GM12878 (cell line): ENCODE measurements around the gene LMTK3. TPM values are rescaled to one million over a fixed set of nuclear protein-coding genes. Genes with fewer than 3 reads are reported as not detected.

ENCODE experiments used
- ATAC-seq: fragments of 200-7000 bp; cut with Tn5 transposase; 3 replicates; pipeline ENCODE4 v1.9.1; 2020; ENCODE audit warnings: mild to moderate bottlenecking, moderate library complexity
- BruUV-seq: library from RNA; stranded (reverse); fragments of 400-500 nt; replicated peaks from 2 replicates; lab custom pipeline; 2021; lab: Mats Ljungman, UMichigan
- CTCF ChIA-PET: fragments of 300-600 bp; sonication (Branson Sonifier 250); formaldehyde crosslinking; extraction: SDS; loops from one replicate; lab custom pipeline; 2021; ENCODE audit warnings: inconsistent platforms; lab: Yijun Ruan, JAX
- POLR2A ChIA-PET: fragments of 350-600 bp; formaldehyde crosslinking; extraction: SDS; loops from one replicate; lab custom pipeline; 2021; ENCODE audit warnings: inconsistent platforms; lab: Charles Lee
- RAD21 ChIA-PET: fragments of 300-600 bp; sonication (Branson Sonifier 250); formaldehyde crosslinking; loops from one replicate; lab custom pipeline; 2023; ENCODE audit warnings: antibody characterized with exemption; ENCODE audit not compliant: unreplicated experiment; lab: Charles Lee
- SMC1A ChIA-PET: fragments of 300-600 bp; sonication (Branson Sonifier 250); formaldehyde crosslinking; loops from one replicate; lab custom pipeline; 2023; ENCODE audit not compliant: unreplicated experiment, uncharacterized antibody; lab: Charles Lee
- DNase-seq: peaks from one replicate; pipeline ENCODE4 v3.0.0-alpha.2; 2011; ENCODE audit warnings: low read depth, low spot score
- FAIRE-seq: peaks from 3 replicates; lab custom pipeline; 2011; peaks lifted over from hg19 to GRCh38; lab: Jason Lieb, UNC
- H2AFZ ChIP-seq: 2 replicates; pipeline ENCODE4 v1.6.0; 2011; ENCODE audit warnings: low read depth, low read length, control low read depth; ENCODE audit not compliant: control insufficient read depth
- H3K27ac ChIP-seq: 2 replicates; pipeline ENCODE4 v1.5.1; 2011; ENCODE audit warnings: control low read depth; ENCODE audit not compliant: control insufficient read depth, insufficient read depth
- H3K27me3 ChIP-seq, 2 experiments: replicated peaks in 1 of 2; 2 replicates each; pipeline versions ENCODE4 v1.6.0 to v1.6.1; 2011; ENCODE audit warnings: low read length in 1 of 2; ENCODE audit not compliant: control insufficient read depth in 2 of 2, insufficient read depth in 2 of 2
- H3K36me3 ChIP-seq, 2 experiments: 2 replicates each; pipeline ENCODE4 v1.5.1; 2011; ENCODE audit warnings: low read length in 1 of 2; ENCODE audit not compliant: control insufficient read depth in 2 of 2, insufficient read depth in 2 of 2
- H3K4me1 ChIP-seq: 2 replicates; pipeline ENCODE4 v1.6.1; 2011; ENCODE audit warnings: mild to moderate bottlenecking, low read length, moderate library complexity, mixed read lengths; ENCODE audit not compliant: control insufficient read depth, insufficient read depth
- H3K4me2 ChIP-seq: 2 replicates; pipeline ENCODE4 v1.6.0; 2011; ENCODE audit warnings: control low read depth; ENCODE audit not compliant: control insufficient read depth, insufficient read depth
- H3K4me3 ChIP-seq: fragments of 200-600 bp; sonication (generic); 2 replicates; pipeline ENCODE4 v1.5.1; 2016
- H3K79me2 ChIP-seq: 2 replicates; pipeline ENCODE4 v1.6.0; 2011; ENCODE audit warnings: low read length; ENCODE audit not compliant: control insufficient read depth, insufficient read depth
- H3K9ac ChIP-seq: 2 replicates; pipeline ENCODE4 v1.8.0; 2011; ENCODE audit warnings: low read length, control low read depth, mixed read lengths; ENCODE audit not compliant: control insufficient read depth, insufficient read depth
- H3K9me3 ChIP-seq: replicated peaks from 3 replicates; pipeline ENCODE4 v1.5.1; 2011; ENCODE audit warnings: mild to moderate bottlenecking, low read length; ENCODE audit not compliant: control insufficient read depth, insufficient read depth
- H4K20me1 ChIP-seq: 2 replicates; pipeline ENCODE4 v1.6.0; 2011; ENCODE audit not compliant: control insufficient read depth, insufficient read depth
- BCL11A ChIP-seq: IDR thresholded peaks from 2 replicates; pipeline ENCODE4 v1.6.1; 2011; ENCODE audit warnings: low read depth, low read length
- CHD1 ChIP-seq: IDR thresholded peaks from 2 replicates; pipeline ENCODE4 v1.6.1; 2012; ENCODE audit warnings: low read depth, low read length, improper control_type of control experiment
- FOS ChIP-seq: IDR thresholded peaks from 3 replicates; pipeline ENCODE4 v1.6.1; 2011; ENCODE audit warnings: borderline replicate concordance; ENCODE audit not compliant: insufficient read length; ENCODE audit errors: extremely low read depth
- NFYB ChIP-seq: IDR thresholded peaks from 2 replicates; pipeline ENCODE4 v1.6.1; 2011; ENCODE audit warnings: low read depth, mild to moderate bottlenecking, low read length, improper control_type of control experiment, moderate library complexity; ENCODE audit not compliant: insufficient read depth
- SP1 ChIP-seq: IDR thresholded peaks from one replicate; pipeline ENCODE4 v1.6.1; 2011; ENCODE audit warnings: low read depth, low read length
- YY1 ChIP-seq: IDR thresholded peaks from 2 replicates; pipeline ENCODE4 v1.6.1; 2011; ENCODE audit warnings: low read depth, mild to moderate bottlenecking, low read length
- WGBS: methylation state at CpG from one replicate; pipeline ENCODE4 v1.1.6; 2016; ENCODE audit warnings: low lambda C conversion rate; ENCODE audit not compliant: insufficient replicate concordance, insufficient coverage; ENCODE audit errors: missing lambda C conversion rate; 5-methylcytosine and 5-hydroxymethylcytosine counted together
- in situ Hi-C: fragments of 300-500 bp; cut with MboI; formaldehyde crosslinking; loops from 9 replicates; pipeline ENCODE4 v1.14.3; 2018; ENCODE audit warnings: mixed read lengths
- intact Hi-C: fragments of 100-400 bp; cut with micrococcal nuclease; formaldehyde crosslinking; loops from one replicate; pipeline ENCODE4 v1.14.2; 2022; ENCODE audit not compliant: unreplicated experiment
- polyA plus RNA-seq, 11 experiments: library from polyadenylated mRNA; depleted of rRNA in 4 of 11; unstranded in 6 of 11; stranded (reverse) in 5 of 11; fragments of >200 nt; fragmentation: Nextera tagmentation in 4 of 11; fragmentation: Illumina TruSeq in 1 of 11; extraction: Ambion mirVana in 4 of 11; extraction: Trizol in 1 of 11; gene quantifications; 1 replicate in 1 of 11; 2 replicates in 10 of 11; pipeline versions ENCODE4 v1.2.1 to v1.2.3, GENCODE V29; 2011 to 2016; ENCODE audit warnings: inconsistent platforms in 2 of 11, missing spikeins in 2 of 11, low read depth in 1 of 11
- total RNA-seq, 4 experiments: library from RNA; depleted of rRNA in 3 of 4; stranded (reverse); fragments of >200 nt in 3 of 4; fragmentation: Illumina TruSeq in 1 of 4; extraction: Trizol in 1 of 4; gene quantifications; 2 replicates each; pipeline versions ENCODE4 v1.2.1 to v1.2.3, GENCODE V29; 2013 to 2021
- TF ChIP-seq, protein P1 (sequence below): fragments of 450-650 bp; IDR thresholded peaks from 2 replicates; pipeline ENCODE4 v1.6.1; 2018; ENCODE audit warnings: mild to moderate bottlenecking, low read depth, moderate library complexity; ENCODE audit not compliant: partially characterized antibody
- TF ChIP-seq, protein P2 (sequence below): fragments of 450-650 bp; IDR thresholded peaks from 2 replicates; pipeline ENCODE4 v1.6.1; 2016; ENCODE audit warnings: mild to moderate bottlenecking, moderate library complexity, borderline replicate concordance
- TF ChIP-seq, protein P3 (sequence below): fragments of 450-650 bp; IDR thresholded peaks from 2 replicates; pipeline ENCODE4 v1.6.1; 2017; ENCODE audit warnings: mild to moderate bottlenecking, moderate library complexity
- TF ChIP-seq, protein P4 (sequence below): IDR thresholded peaks from 2 replicates; pipeline ENCODE4 v1.6.1; 2012; ENCODE audit warnings: low read depth, low read length, improper control_type of control experiment

LMTK3 gene
- total and polyA plus RNA-seq, 10 of the 15 experiments (the other 5 are each of a cell fraction or from before 2014, with no cell fraction given): under 0.01 to 0.28 (median 0.04) TPM; not detected in 3

DNA sequence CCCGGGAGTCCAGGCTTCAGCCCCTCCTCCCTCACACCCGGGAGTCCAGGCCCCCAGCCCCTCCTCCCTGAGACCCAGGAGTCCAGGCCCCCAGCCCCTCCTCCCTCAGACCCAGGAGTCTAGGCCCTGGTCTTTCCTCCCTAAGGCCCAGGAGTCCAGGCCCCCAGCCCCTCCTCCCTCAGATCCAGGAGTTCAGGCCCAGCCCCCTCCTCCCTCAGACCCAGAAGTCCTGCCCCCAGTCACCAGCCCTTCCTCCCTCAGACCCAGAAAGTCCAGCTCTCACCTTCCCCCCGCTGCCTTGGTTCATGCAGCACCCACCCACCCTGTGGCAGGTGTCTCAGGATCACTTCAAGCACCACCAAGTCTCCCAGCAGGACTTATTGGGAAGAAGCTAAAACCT, 28.3 kb downstream of the LMTK3 start:
- Histone ChIP-seq H3K4me2 (no peak overlapping the region), H3K9me3 (no peaks in the 10 kb centered on the region), H2AFZ (no peak overlapping the region), H3K9ac (no peak overlapping the region), H3K27ac (no peak overlapping the region), H4K20me1 (no peaks in the 10 kb centered on the region), H3K4me1 (no peaks in the 10 kb centered on the region), H3K4me3 (no peak overlapping the region), H3K36me3 (no peaks in the 10 kb centered on the region), H3K27me3 (no peaks in the 10 kb centered on the region), H3K79me2 (no peaks in the 10 kb centered on the region)
- no TSS peak for BruUV-seq
- ChIA-PET POLR2A (interaction anchor here (0.6 kb wide), 1 partner anchor 105 kb away, joined by 4 read pairs; no protein-coding TSS in a partner anchor), CTCF (no interaction called here), SMC1A (no interaction called here), RAD21 (no interaction called here)
- ATAC-seq: no peak
- in situ Hi-C loops (no loop called here), intact Hi-C loops (no loop called here)
- FAIRE-seq: no peak
- WGBS: 33% methylated on average over 1 of the region's 3 CpGs
- DNase-seq: no peak
- TF ChIP-seq NFYB: no peak
- TF ChIP-seq, protein P1, sequence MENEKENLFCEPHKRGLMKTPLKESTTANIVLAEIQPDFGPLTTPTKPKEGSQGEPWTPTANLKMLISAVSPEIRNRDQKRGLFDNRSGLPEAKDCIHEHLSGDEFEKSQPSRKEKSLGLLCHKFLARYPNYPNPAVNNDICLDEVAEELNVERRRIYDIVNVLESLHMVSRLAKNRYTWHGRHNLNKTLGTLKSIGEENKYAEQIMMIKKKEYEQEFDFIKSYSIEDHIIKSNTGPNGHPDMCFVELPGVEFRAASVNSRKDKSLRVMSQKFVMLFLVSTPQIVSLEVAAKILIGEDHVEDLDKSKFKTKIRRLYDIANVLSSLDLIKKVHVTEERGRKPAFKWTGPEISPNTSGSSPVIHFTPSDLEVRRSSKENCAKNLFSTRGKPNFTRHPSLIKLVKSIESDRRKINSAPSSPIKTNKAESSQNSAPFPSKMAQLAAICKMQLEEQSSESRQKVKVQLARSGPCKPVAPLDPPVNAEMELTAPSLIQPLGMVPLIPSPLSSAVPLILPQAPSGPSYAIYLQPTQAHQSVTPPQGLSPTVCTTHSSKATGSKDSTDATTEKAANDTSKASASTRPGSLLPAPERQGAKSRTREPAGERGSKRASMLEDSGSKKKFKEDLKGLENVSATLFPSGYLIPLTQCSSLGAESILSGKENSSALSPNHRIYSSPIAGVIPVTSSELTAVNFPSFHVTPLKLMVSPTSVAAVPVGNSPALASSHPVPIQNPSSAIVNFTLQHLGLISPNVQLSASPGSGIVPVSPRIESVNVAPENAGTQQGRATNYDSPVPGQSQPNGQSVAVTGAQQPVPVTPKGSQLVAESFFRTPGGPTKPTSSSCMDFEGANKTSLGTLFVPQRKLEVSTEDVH: no peak
- TF ChIP-seq CHD1: no peak
- TF ChIP-seq SP1: no peak
- no peak for TF ChIP-seq BCL11A
- TF ChIP-seq YY1: no peak
- TF ChIP-seq, protein P2, sequence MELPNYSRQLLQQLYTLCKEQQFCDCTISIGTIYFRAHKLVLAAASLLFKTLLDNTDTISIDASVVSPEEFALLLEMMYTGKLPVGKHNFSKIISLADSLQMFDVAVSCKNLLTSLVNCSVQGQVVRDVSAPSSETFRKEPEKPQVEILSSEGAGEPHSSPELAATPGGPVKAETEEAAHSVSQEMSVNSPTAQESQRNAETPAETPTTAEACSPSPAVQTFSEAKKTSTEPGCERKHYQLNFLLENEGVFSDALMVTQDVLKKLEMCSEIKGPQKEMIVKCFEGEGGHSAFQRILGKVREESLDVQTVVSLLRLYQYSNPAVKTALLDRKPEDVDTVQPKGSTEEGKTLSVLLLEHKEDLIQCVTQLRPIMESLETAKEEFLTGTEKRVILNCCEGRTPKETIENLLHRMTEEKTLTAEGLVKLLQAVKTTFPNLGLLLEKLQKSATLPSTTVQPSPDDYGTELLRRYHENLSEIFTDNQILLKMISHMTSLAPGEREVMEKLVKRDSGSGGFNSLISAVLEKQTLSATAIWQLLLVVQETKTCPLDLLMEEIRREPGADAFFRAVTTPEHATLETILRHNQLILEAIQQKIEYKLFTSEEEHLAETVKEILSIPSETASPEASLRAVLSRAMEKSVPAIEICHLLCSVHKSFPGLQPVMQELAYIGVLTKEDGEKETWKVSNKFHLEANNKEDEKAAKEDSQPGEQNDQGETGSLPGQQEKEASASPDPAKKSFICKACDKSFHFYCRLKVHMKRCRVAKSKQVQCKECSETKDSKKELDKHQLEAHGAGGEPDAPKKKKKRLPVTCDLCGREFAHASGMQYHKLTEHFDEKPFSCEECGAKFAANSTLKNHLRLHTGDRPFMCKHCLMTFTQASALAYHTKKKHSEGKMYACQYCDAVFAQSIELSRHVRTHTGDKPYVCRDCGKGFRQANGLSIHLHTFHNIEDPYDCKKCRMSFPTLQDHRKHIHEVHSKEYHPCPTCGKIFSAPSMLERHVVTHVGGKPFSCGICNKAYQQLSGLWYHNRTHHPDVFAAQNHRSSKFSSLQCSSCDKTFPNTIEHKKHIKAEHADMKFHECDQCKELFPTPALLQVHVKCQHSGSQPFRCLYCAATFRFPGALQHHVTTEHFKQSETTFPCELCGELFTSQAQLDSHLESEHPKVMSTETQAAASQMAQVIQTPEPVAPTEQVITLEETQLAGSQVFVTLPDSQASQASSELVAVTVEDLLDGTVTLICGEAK: no peak
- TF ChIP-seq FOS: no peak
- TF ChIP-seq, protein P3, sequence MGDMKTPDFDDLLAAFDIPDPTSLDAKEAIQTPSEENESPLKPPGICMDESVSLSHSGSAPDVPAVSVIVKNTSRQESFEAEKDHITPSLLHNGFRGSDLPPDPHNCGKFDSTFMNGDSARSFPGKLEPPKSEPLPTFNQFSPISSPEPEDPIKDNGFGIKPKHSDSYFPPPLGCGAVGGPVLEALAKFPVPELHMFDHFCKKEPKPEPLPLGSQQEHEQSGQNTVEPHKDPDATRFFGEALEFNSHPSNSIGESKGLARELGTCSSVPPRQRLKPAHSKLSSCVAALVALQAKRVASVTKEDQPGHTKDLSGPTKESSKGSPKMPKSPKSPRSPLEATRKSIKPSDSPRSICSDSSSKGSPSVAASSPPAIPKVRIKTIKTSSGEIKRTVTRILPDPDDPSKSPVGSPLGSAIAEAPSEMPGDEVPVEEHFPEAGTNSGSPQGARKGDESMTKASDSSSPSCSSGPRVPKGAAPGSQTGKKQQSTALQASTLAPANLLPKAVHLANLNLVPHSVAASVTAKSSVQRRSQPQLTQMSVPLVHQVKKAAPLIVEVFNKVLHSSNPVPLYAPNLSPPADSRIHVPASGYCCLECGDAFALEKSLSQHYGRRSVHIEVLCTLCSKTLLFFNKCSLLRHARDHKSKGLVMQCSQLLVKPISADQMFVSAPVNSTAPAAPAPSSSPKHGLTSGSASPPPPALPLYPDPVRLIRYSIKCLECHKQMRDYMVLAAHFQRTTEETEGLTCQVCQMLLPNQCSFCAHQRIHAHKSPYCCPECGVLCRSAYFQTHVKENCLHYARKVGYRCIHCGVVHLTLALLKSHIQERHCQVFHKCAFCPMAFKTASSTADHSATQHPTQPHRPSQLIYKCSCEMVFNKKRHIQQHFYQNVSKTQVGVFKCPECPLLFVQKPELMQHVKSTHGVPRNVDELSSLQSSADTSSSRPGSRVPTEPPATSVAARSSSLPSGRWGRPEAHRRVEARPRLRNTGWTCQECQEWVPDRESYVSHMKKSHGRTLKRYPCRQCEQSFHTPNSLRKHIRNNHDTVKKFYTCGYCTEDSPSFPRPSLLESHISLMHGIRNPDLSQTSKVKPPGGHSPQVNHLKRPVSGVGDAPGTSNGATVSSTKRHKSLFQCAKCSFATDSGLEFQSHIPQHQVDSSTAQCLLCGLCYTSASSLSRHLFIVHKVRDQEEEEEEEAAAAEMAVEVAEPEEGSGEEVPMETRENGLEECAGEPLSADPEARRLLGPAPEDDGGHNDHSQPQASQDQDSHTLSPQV: no peak
- TF ChIP-seq, protein P4, sequence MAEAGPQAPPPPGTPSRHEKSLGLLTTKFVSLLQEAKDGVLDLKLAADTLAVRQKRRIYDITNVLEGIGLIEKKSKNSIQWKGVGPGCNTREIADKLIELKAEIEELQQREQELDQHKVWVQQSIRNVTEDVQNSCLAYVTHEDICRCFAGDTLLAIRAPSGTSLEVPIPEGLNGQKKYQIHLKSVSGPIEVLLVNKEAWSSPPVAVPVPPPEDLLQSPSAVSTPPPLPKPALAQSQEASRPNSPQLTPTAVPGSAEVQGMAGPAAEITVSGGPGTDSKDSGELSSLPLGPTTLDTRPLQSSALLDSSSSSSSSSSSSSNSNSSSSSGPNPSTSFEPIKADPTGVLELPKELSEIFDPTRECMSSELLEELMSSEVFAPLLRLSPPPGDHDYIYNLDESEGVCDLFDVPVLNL: no peak
